Ovary (tissue), 3 donors: Measurements from ENCODE around the gene KCNMA1.

Experiments used
- POLR2A ChIP-seq: fragments of 450-650 bp; IDR thresholded peaks from one replicate; pipeline ENCODE4 v1.6.1; 2017; ENCODE audit warnings: antibody characterized with exemption, mild to moderate bottlenecking, moderate library complexity
- TF ChIP-seq, protein P1 (sequence below), 3 donors: fragments of 450-650 bp in 2 of 3; fragments of 200-600 bp in 1 of 3; IDR thresholded peaks; one replicate each; pipeline versions ENCODE4 v1.5.1 to v1.8.0; 2016 to 2022; ENCODE audit warnings: antibody characterized with exemption in 3 of 3, mild to moderate bottlenecking in 1 of 3
- donor health status: DM: no; HTN: no; CAD: no.

DNA sequence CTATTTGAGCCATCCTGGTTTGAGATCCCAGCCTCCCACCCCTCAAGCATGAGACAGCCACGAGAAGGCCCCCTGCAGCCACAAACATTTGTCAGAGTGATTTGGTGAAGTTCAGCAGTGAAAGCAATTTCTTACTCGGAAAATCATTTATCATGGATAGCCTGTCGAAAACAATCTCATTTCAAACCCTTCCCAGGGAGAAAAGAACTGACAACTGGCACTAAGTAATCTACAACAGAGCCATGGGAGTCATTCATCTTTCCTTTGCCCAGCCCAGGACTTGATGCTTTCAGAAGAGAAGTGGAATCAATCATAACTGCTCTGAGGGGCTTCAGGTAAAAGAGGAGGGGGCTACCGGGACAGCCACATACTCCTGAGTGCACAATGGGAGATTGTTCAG is 411.2 kb downstream of the KCNMA1 start:
- TF ChIP-seq, protein P1, sequence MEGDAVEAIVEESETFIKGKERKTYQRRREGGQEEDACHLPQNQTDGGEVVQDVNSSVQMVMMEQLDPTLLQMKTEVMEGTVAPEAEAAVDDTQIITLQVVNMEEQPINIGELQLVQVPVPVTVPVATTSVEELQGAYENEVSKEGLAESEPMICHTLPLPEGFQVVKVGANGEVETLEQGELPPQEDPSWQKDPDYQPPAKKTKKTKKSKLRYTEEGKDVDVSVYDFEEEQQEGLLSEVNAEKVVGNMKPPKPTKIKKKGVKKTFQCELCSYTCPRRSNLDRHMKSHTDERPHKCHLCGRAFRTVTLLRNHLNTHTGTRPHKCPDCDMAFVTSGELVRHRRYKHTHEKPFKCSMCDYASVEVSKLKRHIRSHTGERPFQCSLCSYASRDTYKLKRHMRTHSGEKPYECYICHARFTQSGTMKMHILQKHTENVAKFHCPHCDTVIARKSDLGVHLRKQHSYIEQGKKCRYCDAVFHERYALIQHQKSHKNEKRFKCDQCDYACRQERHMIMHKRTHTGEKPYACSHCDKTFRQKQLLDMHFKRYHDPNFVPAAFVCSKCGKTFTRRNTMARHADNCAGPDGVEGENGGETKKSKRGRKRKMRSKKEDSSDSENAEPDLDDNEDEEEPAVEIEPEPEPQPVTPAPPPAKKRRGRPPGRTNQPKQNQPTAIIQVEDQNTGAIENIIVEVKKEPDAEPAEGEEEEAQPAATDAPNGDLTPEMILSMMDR (IDR thresholded peaks at IDR 0.05), result no peak
- TF ChIP-seq POLR2A, result no peak
